Right lobe of liver (tissue), 6 donors: Measurements from ENCODE around the gene NRSN2. TPM values are rescaled to one million over a fixed set of nuclear protein-coding genes. Genes with fewer than 3 reads are reported as not detected.

Experiments
- ATAC-seq, 4 donors: fragments of 200-7000 bp; cut with Tn5 transposase; one replicate each; pipeline ENCODE4 v1.9.1; 2020; ENCODE audit warnings: mild to moderate bottlenecking in 4 of 4, moderate library complexity in 4 of 4
- DNase-seq, 3 donors: peaks; one replicate each; pipeline ENCODE4 v3.0.0-alpha.2; 2020
- H3K27ac ChIP-seq, 3 donors: fragments of 200-600 bp; one replicate each; pipeline ENCODE4 v1.8.0; 2022
- H3K27me3 ChIP-seq, 2 donors: fragments of 200-600 bp; one replicate each; pipeline ENCODE4 v1.8.0; 2022
- H3K36me3 ChIP-seq, 4 donors: fragments of 200-600 bp; sonication (generic) in 1 of 4; one replicate each; pipeline versions ENCODE4 v1.5.1 to v1.8.0; 2017 to 2022; ENCODE audit warnings: control low read depth in 1 of 4
- H3K4me1 ChIP-seq, 4 donors: fragments of 200-600 bp; sonication (generic) in 1 of 4; one replicate each; pipeline versions ENCODE4 v1.5.1 to v1.8.0; 2017 to 2022; ENCODE audit warnings: control low read depth in 1 of 4
- H3K4me3 ChIP-seq, 3 donors: fragments of 200-600 bp; one replicate each; pipeline ENCODE4 v1.8.0; 2022
- H3K9me3 ChIP-seq, 4 donors: fragments of 200-600 bp; sonication (generic) in 1 of 4; one replicate each; pipeline versions ENCODE4 v1.5.1 to v1.8.0; 2017 to 2022; ENCODE audit warnings: control low read depth in 1 of 4
- POLR2A ChIP-seq: fragments of 450-650 bp; IDR thresholded peaks from one replicate; pipeline ENCODE4 v1.6.1; 2017; ENCODE audit warnings: antibody characterized with exemption, mild to moderate bottlenecking
- WGBS: methylation state at CpG from one replicate; pipeline ENCODE4 v1.1.6; 2018; ENCODE audit warnings: low coverage, low lambda C conversion rate; ENCODE audit not compliant: insufficient coverage; ENCODE audit errors: missing lambda C conversion rate; 5-methylcytosine and 5-hydroxymethylcytosine counted together
- intact Hi-C, 2 donors: fragments of 100-400 bp; cut with DNase I; formaldehyde crosslinking; loops; one replicate each; pipeline versions ENCODE4 v1.11.2 to v1.14.1; 2022
- long read RNA-seq: library from polyadenylated mRNA; unstranded; transcript quantifications from one replicate; pipeline ENCODE4 v2.0.0, GENCODE V29; 2019
- total RNA-seq, 6 experiments: library from RNA; depleted of rRNA in 2 of 6; stranded (reverse); fragments of >200 nt in 2 of 6; fragmentation: NEBNext Ultra II Directional in 3 of 6; extraction: Animal tissue kit (Norgen Biotek cat#: 25700) in 3 of 6; gene quantifications; one replicate each; pipeline versions ENCODE4 v1.1.0 to v1.2.4, GENCODE V29; 2016 to 2023
- TF ChIP-seq, protein P1 (sequence below), 4 donors: fragments of 200-600 bp in 3 of 4; fragments of 450-650 bp in 1 of 4; IDR thresholded peaks; one replicate each; pipeline versions ENCODE4 v1.5.1 to v1.8.0; 2016 to 2022; ENCODE audit warnings: antibody characterized with exemption in 4 of 4, mild to moderate bottlenecking in 2 of 4
- donor health status: DM: no; HTN: yes; CAD: no.
- donor health status: DM: no; HTN: no; CAD: no.
- donor health status: DM: no; HTN: no; CAD: no.
- donor health status: DM: no; HTN: yes; CAD: no.
- donor health status: DM: no; HTN: yes; CAD: no.

NRSN2 gene, protein sequence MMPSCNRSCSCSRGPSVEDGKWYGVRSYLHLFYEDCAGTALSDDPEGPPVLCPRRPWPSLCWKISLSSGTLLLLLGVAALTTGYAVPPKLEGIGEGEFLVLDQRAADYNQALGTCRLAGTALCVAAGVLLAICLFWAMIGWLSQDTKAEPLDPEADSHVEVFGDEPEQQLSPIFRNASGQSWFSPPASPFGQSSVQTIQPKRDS
- 1 to 10 TPM; 1.3 to 4.1 (median 1.9) TPM for total RNA-seq
- long read RNA-seq, partial matches to known transcripts = 0 of 2 reads
- long read RNA-seq, other reads (novel, unspliced or antisense) = 1 of 2 reads

DNA sequence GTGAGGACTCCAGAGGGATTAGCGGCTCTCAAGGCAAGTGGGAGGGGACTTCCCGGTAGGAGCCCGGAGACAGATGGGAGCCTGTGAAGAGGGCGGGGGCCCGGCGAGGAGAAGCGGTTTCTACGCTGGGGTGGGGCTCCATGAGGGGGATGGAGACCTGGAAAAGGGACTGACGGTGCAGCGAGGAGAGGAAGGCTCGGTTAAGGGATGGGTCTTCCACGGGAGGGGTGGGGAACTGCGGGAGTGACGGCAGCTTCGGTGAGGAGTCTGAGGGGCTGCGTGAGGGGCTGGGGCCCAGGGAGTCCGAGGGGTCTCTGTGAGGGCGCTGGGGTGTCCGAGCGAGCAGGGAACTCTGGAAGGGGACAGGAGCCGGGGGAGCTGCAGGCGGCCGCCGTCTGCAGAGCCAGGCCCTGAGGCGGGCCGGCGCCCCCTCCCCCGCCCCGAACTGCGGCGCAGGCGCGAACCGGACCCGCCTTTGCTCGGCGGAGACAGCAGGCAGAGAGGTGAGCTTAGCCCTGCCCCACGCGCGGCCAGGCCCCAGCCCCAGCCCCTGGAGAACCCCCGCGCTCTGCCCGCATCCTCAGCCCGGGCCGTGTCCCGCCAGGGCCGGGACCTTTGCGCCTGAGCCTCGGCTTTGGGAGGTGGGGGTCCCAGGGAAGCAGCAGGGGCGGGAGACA lies at the start of gene NRSN2:
NRSN2 (plus strand) TSS at position 472 of the 677 bp plus-strand sequence. CDS start 2,533 bp downstream, outside the sequence.
- H3K27ac ChIP-seq = peak within 1 kb of the TSS; percentile 49 to 65 (median 51)
- WGBS = 14% methylated on average over 14 of the region's 50 CpGs
- TF ChIP-seq, protein P1, sequence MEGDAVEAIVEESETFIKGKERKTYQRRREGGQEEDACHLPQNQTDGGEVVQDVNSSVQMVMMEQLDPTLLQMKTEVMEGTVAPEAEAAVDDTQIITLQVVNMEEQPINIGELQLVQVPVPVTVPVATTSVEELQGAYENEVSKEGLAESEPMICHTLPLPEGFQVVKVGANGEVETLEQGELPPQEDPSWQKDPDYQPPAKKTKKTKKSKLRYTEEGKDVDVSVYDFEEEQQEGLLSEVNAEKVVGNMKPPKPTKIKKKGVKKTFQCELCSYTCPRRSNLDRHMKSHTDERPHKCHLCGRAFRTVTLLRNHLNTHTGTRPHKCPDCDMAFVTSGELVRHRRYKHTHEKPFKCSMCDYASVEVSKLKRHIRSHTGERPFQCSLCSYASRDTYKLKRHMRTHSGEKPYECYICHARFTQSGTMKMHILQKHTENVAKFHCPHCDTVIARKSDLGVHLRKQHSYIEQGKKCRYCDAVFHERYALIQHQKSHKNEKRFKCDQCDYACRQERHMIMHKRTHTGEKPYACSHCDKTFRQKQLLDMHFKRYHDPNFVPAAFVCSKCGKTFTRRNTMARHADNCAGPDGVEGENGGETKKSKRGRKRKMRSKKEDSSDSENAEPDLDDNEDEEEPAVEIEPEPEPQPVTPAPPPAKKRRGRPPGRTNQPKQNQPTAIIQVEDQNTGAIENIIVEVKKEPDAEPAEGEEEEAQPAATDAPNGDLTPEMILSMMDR (IDR thresholded peaks at IDR 0.05) = no peak
- TF ChIP-seq POLR2A = no peak
- DNase-seq (peak in 1 of 3 donors; percentile 54), ATAC-seq (peak; percentile 19 to 50 (median 48))
- H3K36me3 ChIP-seq = no peaks in the 10 kb centered on the region
- no peaks in the 10 kb centered on the region for H3K27me3 ChIP-seq
- no peaks in the 10 kb centered on the region for H3K9me3 ChIP-seq
- H3K4me3 ChIP-seq = peak within 1 kb of the TSS; percentile 61 to 72 (median 69)
- intact Hi-C loops = no loop called here
- H3K4me1 ChIP-seq = peaks cover 0 to 22% (median 3%) of the 10 kb centered on the region in 4 donors

DNA sequence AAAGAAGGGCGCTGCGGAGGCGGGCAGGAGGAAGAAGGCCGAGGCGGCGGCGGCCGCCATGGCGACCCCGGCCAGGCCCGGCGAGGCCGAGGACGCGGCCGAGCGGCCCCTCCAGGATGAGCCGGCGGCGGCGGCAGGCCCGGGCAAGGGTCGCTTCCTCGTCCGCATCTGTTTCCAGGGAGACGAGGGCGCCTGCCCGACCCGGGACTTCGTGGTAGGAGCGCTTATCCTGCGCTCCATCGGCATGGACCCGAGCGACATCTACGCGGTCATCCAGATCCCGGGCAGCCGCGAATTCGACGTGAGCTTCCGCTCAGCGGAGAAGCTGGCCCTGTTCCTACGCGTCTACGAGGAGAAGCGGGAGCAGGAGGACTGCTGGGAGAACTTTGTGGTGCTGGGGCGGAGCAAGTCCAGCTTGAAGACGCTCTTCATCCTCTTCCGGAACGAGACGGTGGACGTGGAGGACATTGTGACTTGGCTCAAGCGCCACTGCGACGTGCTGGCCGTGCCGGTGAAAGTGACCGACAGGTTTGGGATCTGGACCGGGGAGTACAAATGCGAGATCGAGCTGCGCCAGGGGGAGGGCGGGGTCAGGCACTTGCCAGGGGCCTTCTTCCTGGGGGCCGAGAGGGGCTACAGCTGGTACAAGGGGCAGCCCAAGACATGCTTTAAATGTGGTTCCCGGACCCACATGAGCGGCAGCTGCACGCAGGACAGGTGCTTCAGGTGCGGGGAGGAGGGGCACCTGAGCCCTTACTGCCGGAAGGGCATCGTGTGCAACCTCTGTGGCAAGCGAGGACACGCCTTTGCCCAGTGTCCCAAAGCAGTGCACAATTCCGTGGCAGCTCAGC lies 48.8 kb upstream of the NRSN2 start:
- TF ChIP-seq POLR2A = no peak
- TF ChIP-seq, protein P1 (IDR thresholded peaks at IDR 0.05) = no peak
- intact Hi-C loops = no loop called here
- Histone ChIP-seq H3K4me1 (peaks cover 0 to 33% (median 9%) of the 10 kb centered on the region in 4 donors), H3K4me3 (peak overlapping the region; percentile 63 to 99 (median 89)), H3K27me3 (no peaks in the 10 kb centered on the region), H3K36me3 (no peaks in the 10 kb centered on the region), H3K9me3 (no peaks in the 10 kb centered on the region), H3K27ac (peak overlapping the region; percentile 94 to 100 (median 99))
- 0% methylated on average over 3 of the region's 75 CpGs for WGBS
- DNase-seq = peak; percentile 73 to 82 (median 80)
- peak; percentile 61 to 71 (median 66) for ATAC-seq

DNA sequence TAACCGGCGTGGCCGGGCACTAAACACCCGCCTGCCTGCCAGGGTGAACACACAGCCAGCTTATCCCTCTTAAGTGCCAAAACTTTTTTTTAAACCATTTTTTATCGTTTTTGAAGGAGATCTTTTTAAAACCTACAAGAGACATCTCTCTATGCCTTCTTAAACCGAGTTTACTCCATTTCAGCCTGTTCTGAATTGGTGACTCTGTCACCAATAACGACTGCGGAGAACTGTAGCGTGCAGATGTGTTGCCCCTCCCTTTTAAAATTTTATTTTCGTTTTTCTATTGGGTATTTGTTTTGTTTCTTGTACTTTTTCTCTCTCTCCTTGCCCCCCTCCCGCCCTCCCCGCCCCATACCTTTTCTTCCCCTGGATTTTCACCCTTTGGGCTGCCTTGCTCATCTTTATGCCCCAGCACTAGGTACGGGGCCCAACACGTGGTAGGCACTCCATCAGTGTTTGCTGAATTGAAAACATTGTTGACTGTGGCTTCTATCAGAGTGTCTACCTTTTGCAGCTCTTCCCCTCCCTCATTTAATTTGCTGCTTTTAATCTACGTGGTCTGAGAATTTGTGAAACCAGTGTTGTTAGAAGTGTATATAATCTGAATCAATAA lies 48.0 kb upstream of the NRSN2 start:
- DNase-seq (no peak), ATAC-seq (no peak)
- intact Hi-C loops = no loop called here
- H3K4me3 ChIP-seq = peak overlapping the region; percentile 63 to 99 (median 89)
- H3K27ac ChIP-seq = peak overlapping the region; percentile 94 to 100 (median 99)
- TF ChIP-seq, protein P1 (IDR thresholded peaks at IDR 0.05) = no peak
- TF ChIP-seq POLR2A = no peak
- H3K9me3 ChIP-seq = no peaks in the 10 kb centered on the region
- H3K4me1 ChIP-seq = peaks cover 0 to 33% (median 9%) of the 10 kb centered on the region in 4 donors
- no peaks in the 10 kb centered on the region for H3K27me3 ChIP-seq
- H3K36me3 ChIP-seq = no peaks in the 10 kb centered on the region
- WGBS = 5% methylated on average over 15 of the region's 15 CpGs

DNA sequence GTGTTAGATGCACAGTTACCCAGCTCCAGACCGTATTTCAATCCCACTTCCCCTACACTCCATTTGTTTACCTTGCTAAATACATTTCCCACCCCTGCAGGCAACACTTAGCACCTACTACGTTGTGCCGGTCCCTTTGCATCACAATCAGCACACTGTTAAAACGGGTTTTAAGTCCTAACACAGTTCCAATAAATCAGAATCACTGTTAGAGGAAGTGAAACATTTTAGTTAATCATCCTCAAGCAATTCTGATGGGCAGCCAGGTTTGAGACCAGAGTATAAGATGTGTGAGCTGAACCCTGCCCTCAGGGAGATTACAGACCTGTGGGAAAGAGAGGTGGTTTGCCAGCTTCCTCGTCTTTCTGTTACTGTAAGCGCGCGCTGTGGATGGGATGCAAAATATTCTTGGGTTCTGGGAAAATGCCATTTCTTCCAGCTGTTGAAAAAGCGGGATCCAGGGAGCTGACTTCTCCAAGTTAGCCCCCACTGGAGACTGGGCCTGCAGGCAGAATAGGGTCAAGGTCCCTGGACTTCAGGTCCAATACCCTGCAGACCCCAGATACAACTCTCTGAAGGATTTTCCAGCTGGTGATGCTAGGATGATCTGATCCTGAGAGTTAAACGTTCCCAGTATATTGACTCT lies 46.4 kb upstream of the NRSN2 start:
- ATAC-seq = no peak
- peaks cover 0 to 33% (median 9%) of the 10 kb centered on the region in 4 donors for H3K4me1 ChIP-seq
- no peak for DNase-seq
- peak overlapping the region in 1 of 3 donors; percentile 89 for H3K4me3 ChIP-seq
- H3K27me3 ChIP-seq = no peaks in the 10 kb centered on the region
- WGBS = 28% methylated on average over 6 of the region's 10 CpGs
- no peaks in the 10 kb centered on the region for H3K36me3 ChIP-seq
- no peak overlapping the region for H3K27ac ChIP-seq
- TF ChIP-seq, protein P1 (IDR thresholded peaks at IDR 0.05) = no peak
- no peak for TF ChIP-seq POLR2A
- intact Hi-C loops = no loop called here
- H3K9me3 ChIP-seq = no peaks in the 10 kb centered on the region
